HL-60 (cell line): ENCODE results near the gene PTPN7.

Experiments
- CTCF ChIP-seq: IDR thresholded peaks from one replicate; pipeline ENCODE4 v1.5.1; 2011; ENCODE audit warnings: low read length, control low read depth, inconsistent platforms; ENCODE audit not compliant: insufficient read depth
- POLR2AphosphoS5 ChIP-seq: IDR thresholded peaks from 2 replicates; pipeline ENCODE4 v1.6.1; 2012; ENCODE audit warnings: low read depth
- SPI1 ChIP-seq: IDR thresholded peaks from 2 replicates; pipeline ENCODE4 v1.6.1; 2012; ENCODE audit warnings: low read depth, mild to moderate bottlenecking, borderline replicate concordance
- TF ChIP-seq, protein P1 (sequence below): IDR thresholded peaks from 2 replicates; pipeline ENCODE4 v1.6.1; 2012; ENCODE audit warnings: low read depth; ENCODE audit not compliant: insufficient replicate concordance

DNA sequence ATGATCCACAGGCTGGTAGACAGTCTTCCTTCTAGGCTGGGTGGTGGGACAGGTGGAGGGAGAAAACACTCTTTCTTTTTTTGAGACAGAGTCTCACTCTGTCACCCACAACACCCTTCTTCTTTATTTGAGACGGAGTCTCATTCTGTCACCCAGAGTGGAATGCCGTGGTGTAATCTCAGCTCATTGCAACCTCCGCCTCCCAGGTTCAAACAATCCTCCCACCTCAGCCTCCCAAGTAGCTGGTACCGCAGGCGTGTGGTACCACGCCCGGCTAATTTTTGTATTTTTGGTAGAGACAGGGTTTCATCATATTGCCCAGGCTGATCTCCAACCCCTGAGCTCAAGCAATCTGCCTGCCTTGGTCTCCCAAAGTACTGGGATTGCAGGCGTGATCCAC lies 34.8 kb downstream of the PTPN7 start:
- no peak for TF ChIP-seq CTCF
- TF ChIP-seq, protein P1, sequence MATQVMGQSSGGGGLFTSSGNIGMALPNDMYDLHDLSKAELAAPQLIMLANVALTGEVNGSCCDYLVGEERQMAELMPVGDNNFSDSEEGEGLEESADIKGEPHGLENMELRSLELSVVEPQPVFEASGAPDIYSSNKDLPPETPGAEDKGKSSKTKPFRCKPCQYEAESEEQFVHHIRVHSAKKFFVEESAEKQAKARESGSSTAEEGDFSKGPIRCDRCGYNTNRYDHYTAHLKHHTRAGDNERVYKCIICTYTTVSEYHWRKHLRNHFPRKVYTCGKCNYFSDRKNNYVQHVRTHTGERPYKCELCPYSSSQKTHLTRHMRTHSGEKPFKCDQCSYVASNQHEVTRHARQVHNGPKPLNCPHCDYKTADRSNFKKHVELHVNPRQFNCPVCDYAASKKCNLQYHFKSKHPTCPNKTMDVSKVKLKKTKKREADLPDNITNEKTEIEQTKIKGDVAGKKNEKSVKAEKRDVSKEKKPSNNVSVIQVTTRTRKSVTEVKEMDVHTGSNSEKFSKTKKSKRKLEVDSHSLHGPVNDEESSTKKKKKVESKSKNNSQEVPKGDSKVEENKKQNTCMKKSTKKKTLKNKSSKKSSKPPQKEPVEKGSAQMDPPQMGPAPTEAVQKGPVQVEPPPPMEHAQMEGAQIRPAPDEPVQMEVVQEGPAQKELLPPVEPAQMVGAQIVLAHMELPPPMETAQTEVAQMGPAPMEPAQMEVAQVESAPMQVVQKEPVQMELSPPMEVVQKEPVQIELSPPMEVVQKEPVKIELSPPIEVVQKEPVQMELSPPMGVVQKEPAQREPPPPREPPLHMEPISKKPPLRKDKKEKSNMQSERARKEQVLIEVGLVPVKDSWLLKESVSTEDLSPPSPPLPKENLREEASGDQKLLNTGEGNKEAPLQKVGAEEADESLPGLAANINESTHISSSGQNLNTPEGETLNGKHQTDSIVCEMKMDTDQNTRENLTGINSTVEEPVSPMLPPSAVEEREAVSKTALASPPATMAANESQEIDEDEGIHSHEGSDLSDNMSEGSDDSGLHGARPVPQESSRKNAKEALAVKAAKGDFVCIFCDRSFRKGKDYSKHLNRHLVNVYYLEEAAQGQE: no peak
- TF ChIP-seq SPI1: no peak
- no peak for TF ChIP-seq POLR2AphosphoS5
